ENCODE results near the gene TWNK. TPM values are rescaled to one million over a fixed set of nuclear protein-coding genes. Genes with fewer than 3 reads are reported as not detected.

TWNK gene
- total RNA-seq, 1 donor from 2014 or later = 11.5 TPM

DNA sequence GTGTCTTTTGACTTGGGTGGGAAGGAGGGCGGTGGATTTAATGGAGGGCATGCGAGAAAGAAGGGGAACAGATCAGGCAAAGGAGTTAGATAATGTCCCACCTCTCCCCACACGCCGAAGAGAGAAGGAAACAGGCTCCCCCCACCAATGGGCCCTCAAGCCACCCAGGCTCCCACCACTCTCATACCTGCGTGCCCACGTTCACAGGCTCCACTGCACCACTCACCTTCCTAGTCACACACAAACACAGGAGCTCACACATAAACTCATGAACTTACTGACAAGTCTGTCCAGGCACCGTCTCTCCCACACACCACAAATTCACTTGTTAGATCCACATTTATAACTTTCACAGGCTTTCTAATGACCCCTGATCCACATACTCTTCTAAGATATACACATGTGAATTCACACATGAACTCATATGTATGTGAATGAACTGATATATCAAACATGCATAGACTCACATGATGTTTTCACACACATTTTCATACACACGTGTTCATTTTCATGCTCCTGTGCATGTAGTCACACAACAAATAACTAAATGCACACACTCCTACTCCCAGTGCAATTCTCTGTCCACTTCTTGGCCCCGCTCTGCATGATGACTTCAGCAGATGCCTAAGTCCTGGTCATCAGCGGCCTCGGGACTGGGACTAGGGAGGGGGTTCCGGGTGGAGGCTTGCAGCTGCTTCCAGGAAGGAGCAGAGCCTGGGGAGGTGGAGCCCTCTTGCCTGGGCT lies 13.7 kb downstream of the TWNK start:
- peak; percentile 83 to 97 for DNase-seq (ENCODE audit: low spot score in 2 of 2)

DNA sequence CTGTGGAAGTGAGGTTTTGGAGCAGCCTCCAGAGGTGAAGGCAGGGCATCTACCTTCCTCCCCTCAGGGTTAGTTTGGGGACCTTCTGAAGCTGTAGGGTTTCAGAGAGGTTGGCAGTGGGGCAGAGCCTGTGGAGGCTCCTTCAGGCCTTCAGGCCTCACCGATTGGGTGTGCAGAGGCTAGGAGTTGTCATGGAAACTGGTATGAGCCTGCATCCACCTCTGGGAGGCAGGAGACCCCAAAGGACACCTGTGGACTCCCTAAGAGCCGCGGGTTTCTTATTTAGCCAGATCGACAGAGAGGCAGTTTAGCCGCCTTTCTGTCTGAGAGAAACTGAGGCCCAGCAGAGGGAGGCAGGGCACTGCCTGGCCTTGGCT lies 14.3 kb downstream of the TWNK start:
- DNase-seq (ENCODE audit: low spot score in 2 of 2) = no peak
- TF ChIP-seq, protein P1, sequence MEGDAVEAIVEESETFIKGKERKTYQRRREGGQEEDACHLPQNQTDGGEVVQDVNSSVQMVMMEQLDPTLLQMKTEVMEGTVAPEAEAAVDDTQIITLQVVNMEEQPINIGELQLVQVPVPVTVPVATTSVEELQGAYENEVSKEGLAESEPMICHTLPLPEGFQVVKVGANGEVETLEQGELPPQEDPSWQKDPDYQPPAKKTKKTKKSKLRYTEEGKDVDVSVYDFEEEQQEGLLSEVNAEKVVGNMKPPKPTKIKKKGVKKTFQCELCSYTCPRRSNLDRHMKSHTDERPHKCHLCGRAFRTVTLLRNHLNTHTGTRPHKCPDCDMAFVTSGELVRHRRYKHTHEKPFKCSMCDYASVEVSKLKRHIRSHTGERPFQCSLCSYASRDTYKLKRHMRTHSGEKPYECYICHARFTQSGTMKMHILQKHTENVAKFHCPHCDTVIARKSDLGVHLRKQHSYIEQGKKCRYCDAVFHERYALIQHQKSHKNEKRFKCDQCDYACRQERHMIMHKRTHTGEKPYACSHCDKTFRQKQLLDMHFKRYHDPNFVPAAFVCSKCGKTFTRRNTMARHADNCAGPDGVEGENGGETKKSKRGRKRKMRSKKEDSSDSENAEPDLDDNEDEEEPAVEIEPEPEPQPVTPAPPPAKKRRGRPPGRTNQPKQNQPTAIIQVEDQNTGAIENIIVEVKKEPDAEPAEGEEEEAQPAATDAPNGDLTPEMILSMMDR (IDR thresholded peaks at IDR 0.05) = no peak
- peak overlapping the region; percentile 99 to 100 for H3K27ac ChIP-seq
- H3K4me1 ChIP-seq = peaks cover 20 to 29% of the 10 kb centered on the region in 2 donors
- peaks cover 42% of the 10 kb centered on the region in 2 donors for H3K36me3 ChIP-seq
- no peaks in the 10 kb centered on the region for H3K27me3 ChIP-seq
- H3K9me3 ChIP-seq = no peaks in the 10 kb centered on the region
- peak overlapping the region; percentile 79 to 92 for H3K4me3 ChIP-seq
- intact Hi-C loops (cut with DNase I) = loop anchor here (1.0 to 10.0 kb wide), 2 partner anchors 11 to 1643 kb away; partner anchors contain the start of gene TRIM8

More for the DNA sequence above, 13.7 kb downstream of the TWNK start:
- Histone ChIP-seq H3K4me3 (peak overlapping the region; percentile 79 to 92), H3K36me3 (peaks cover 36% of the 10 kb centered on the region in 2 donors), H3K27me3 (no peaks in the 10 kb centered on the region), H3K9me3 (no peaks in the 10 kb centered on the region), H3K27ac (peak overlapping the region; percentile 99 to 100), H3K4me1 (peaks cover 23 to 34% of the 10 kb centered on the region in 2 donors)
- TF ChIP-seq, protein P1 (IDR thresholded peaks at IDR 0.05) = no peak
- intact Hi-C loops (cut with DNase I) = loop anchor here (1.0 to 10.0 kb wide), 2 partner anchors 11 to 1644 kb away; partner anchors contain the start of gene TRIM8

DNA sequence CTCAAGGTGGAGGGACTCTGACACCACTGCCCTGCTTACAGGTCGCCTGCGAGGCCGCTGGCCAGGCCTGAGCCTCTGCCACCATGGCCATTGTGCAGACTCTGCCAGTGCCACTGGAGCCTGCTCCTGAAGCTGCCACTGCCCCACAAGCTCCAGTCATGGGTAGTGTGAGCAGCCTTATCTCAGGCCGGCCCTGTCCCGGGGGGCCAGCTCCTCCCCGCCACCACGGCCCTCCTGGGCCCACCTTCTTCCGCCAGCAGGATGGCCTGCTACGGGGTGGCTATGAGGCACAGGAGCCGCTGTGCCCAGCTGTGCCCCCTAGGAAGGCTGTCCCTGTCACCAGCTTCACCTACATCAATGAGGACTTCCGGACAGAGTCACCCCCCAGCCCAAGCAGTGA lies 15.1 kb downstream of the TWNK start:
- no peaks in the 10 kb centered on the region for H3K27me3 ChIP-seq
- peaks cover 50% of the 10 kb centered on the region in 2 donors for H3K36me3 ChIP-seq
- peak overlapping the region; percentile 99 to 100 for H3K27ac ChIP-seq
- peak overlapping the region in 1 of 2 donors; percentile 79 for H3K4me3 ChIP-seq
- no peaks in the 10 kb centered on the region for H3K9me3 ChIP-seq
- peaks cover 19 to 24% of the 10 kb centered on the region in 2 donors for H3K4me1 ChIP-seq
- no peak for DNase-seq (ENCODE audit: low spot score in 2 of 2)
- intact Hi-C loops (cut with DNase I) = loop anchor here (10.0 kb wide), 1 partner anchor 1642 kb away; the partner anchor contains the start of gene TRIM8
- TF ChIP-seq, protein P1 (IDR thresholded peaks at IDR 0.05) = no peak

DNA sequence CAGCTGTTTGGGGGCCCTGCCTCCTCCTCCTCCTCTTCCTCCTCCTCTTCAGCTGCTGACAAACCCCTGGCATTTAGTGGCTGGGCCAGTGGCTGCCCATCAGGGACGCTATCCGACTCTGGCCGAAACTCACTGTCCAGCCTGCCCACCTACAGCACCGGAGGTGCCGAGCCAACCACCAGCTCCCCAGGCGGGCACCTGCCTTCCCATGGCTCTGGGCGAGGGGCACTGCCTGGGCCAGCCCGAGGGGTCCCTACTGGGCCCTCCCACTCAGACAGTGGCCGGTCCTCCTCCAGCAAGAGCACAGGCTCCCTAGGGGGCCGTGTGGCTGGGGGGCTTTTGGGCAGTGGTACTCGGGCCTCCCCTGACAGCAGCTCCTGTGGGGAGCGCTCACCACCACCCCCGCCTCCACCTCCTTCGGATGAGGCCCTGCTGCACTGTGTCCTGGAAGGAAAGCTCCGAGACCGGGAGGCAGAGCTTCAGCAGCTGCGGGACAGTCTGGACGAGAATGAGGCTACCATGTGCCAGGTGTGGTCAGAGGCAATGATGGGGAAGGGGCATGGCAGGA lies 16.4 kb downstream of the TWNK start:
- H3K4me1 ChIP-seq = peaks cover 16 to 22% of the 10 kb centered on the region in 2 donors

DNA sequence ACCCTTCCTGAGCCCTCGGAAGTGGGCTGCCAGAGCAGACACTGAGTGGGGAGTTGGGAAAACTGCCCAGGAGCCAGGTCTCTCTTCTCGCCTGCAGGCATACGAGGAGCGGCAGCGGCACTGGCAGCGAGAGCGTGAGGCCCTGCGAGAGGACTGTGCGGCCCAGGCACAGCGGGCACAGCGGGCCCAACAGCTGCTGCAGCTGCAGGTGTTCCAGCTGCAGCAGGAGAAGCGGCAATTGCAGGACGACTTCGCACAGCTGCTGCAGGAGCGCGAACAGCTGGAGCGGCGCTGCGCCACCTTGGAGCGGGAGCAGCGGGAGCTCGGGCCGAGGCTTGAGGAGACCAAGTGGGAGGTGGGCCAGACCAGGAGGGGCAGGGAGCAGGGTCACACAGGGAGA lies 18.0 kb downstream of the TWNK start:
- intact Hi-C loops (cut with DNase I) = loop anchor here (10.0 kb wide), 1 partner anchor 1639 kb away; the partner anchor contains the start of gene TRIM8
- Histone ChIP-seq H3K27ac (no peak overlapping the region), H3K4me1 (peaks cover 16 to 19% of the 10 kb centered on the region in 2 donors), H3K4me3 (no peak overlapping the region), H3K36me3 (peaks cover 50 to 52% of the 10 kb centered on the region in 2 donors), H3K27me3 (no peaks in the 10 kb centered on the region), H3K9me3 (no peaks in the 10 kb centered on the region)
- DNase-seq (ENCODE audit: low spot score in 2 of 2) = no peak
- TF ChIP-seq, protein P1 (IDR thresholded peaks at IDR 0.05) = no peak

More for the DNA sequence above, 16.4 kb downstream of the TWNK start:
- no peak for DNase-seq (ENCODE audit: low spot score in 2 of 2)
- H3K9me3 ChIP-seq = no peaks in the 10 kb centered on the region
- TF ChIP-seq, protein P1 (IDR thresholded peaks at IDR 0.05) = no peak
- H3K27ac ChIP-seq = peak overlapping the region; percentile 99 to 100
- no peak overlapping the region for H3K4me3 ChIP-seq
- no peaks in the 10 kb centered on the region for H3K27me3 ChIP-seq
- peaks cover 50 to 52% of the 10 kb centered on the region in 2 donors for H3K36me3 ChIP-seq
- intact Hi-C loops (cut with DNase I) = loop anchor here (10.0 kb wide), 1 partner anchor 1641 kb away; the partner anchor contains the start of gene TRIM8

All from ascending aorta (tissue), 2 donors.